ENCODE results near the gene BLM.
"Not testable (repeated sequence)": the region's sequence is repeated elsewhere in the genome, so short reads cannot be mapped to it uniquely, and the experiment has no call there.

Gene BLM

GRCh38 chr15:90823455-90823974 lies 106.4 kb downstream of the BLM start:
- TF ChIP-seq CTCF (IDR thresholded peaks at IDR 0.05; ENCODE audit: low read depth, low read length, missing control alignments): no peak
- no peak for DNase-seq (ENCODE audit: low read depth)
- H3K4me3 ChIP-seq (ENCODE audit: low read depth, low read length): no peak overlapping the region

- DNase-seq (ENCODE audit: low read depth): not testable (repeated sequence)
Observed at GRCh38 chr15:90825115-90825899, 108.2 kb downstream of the BLM start.

GRCh38 chr15:90826206-90826885 lies 109.2 kb downstream of the BLM start:
- H3K4me3 ChIP-seq (ENCODE audit: low read depth, low read length); DNase-seq (ENCODE audit: low read depth): not testable (repeated sequence)

More at GRCh38 chr15:90825115-90825899, 108.2 kb downstream of the BLM start:
- H3K4me3 ChIP-seq (ENCODE audit: low read depth, low read length): not testable (repeated sequence)

GRCh38 chr15:90826886-90827435 lies 109.8 kb downstream of the BLM start:
- H3K4me3 ChIP-seq (ENCODE audit: low read depth, low read length): no peak overlapping the region
- no peak for DNase-seq (ENCODE audit: low read depth)
- no peak for TF ChIP-seq CTCF (IDR thresholded peaks at IDR 0.05; ENCODE audit: low read depth, low read length, missing control alignments)

- TF ChIP-seq CTCF (IDR thresholded peaks at IDR 0.05; ENCODE audit: low read depth, low read length, missing control alignments): no peak
- DNase-seq (ENCODE audit: low read depth): no peak
- H3K4me3 ChIP-seq (ENCODE audit: low read depth, low read length): no peak overlapping the region
Observed at GRCh38 chr15:90828111-90828510, 111.0 kb downstream of the BLM start.

GRCh38 chr15:90829126-90829525 lies 112.0 kb downstream of the BLM start:
- DNase-seq (ENCODE audit: low read depth): no peak
- no peak overlapping the region for H3K4me3 ChIP-seq (ENCODE audit: low read depth, low read length)
- TF ChIP-seq CTCF (IDR thresholded peaks at IDR 0.05; ENCODE audit: low read depth, low read length, missing control alignments): no peak

- DNase-seq (ENCODE audit: low read depth): no peak
- no peak for TF ChIP-seq CTCF (IDR thresholded peaks at IDR 0.05; ENCODE audit: low read depth, low read length, missing control alignments)
- no peak overlapping the region for H3K4me3 ChIP-seq (ENCODE audit: low read depth, low read length)
Observed at GRCh38 chr15:90829942-90830440, 112.8 kb downstream of the BLM start.
